SU-DHL-6 (cell line): ENCODE results near the gene CACNA2D4.

Source experiments
- CTCF ChIP-seq: fragments of 200-600 bp; sonication (generic); IDR thresholded peaks from one replicate; pipeline ENCODE4 v1.5.1; 2017; ENCODE audit warnings: antibody characterized with exemption, mild to moderate bottlenecking, low read length, moderate library complexity; ENCODE audit not compliant: insufficient read depth, poor library complexity, severe bottlenecking
- EZH2phosphoT487 ChIP-seq: fragments of 200-600 bp; sonication (generic), shearing (Covaris generic); conservative IDR thresholded peaks from 2 replicates; pipeline ENCODE4 v1.6.1; 2018; ENCODE audit warnings: mild to moderate bottlenecking, antibody characterized with exemption, low read length, moderate library complexity, mixed read lengths

DNA sequence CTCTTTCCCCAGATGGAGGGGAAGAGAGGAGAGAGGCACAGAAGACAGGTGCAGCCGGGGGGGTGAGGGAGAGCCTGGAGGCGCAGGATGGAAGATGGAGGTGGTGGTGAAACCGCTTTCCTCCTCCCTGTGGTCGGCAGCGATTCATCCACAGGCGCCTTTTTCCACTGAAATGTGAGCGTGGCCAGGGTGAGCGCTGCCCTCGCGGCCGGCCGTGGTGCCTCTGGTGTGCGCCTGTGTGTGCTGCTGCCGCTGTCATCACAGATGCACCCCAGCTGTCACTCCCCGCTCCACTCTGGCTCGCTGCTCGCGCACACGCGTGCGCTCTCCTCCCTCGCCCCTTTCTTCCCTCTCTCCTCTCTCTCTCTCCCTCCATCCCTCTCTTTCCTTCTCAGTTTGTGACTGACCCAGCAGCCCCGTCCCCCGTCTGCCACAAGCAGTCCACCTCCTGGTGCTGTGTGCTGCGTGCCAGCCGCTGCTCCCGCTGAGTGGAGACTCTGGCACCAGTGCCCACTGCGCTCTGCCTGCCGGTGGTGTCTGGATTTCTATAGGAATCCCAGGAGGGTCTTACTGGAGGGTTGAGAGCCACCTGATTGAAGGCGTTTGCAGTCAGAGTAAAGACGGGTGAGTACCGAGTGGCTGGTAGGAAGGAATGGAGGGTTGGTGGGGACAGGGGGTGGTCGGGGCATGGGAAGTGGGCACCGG is 98.1 kb downstream of the CACNA2D4 start, which contains the start of gene LRTM2:
- TF ChIP-seq CTCF (no peak), EZH2phosphoT487 (no peak)
